IMR-90 (cell line): ENCODE data around the gene CNIH2. TPM values are rescaled to one million over a fixed set of nuclear protein-coding genes. Genes with fewer than 3 reads are reported as not detected.

ENCODE experiments used
- ATAC-seq: fragments of 200-7000 bp; cut with Tn5 transposase; 2 replicates; pipeline ENCODE4 v1.9.1; 2020; ENCODE audit warnings: low read depth, mild to moderate bottlenecking, moderate library complexity
- BruUV-seq: library from RNA; stranded (reverse); fragments of 400-500 nt; replicated peaks from 2 replicates; lab custom pipeline; 2021; lab: Mats Ljungman, UMichigan
- CTCF ChIA-PET: fragments of 300-600 bp; formaldehyde crosslinking; extraction: SDS; loops from one replicate; lab custom pipeline; 2021; ENCODE audit warnings: antibody characterized with exemption; lab: Yijun Ruan, JAX
- POLR2A ChIA-PET: fragments of 300-600 bp; sonication (Branson Sonifier 250); formaldehyde crosslinking; loops from one replicate; lab custom pipeline; 2022; ENCODE audit warnings: antibody characterized with exemption; ENCODE audit not compliant: unreplicated experiment; lab: Charles Lee
- DNase-seq: peaks from one replicate; pipeline ENCODE4 v3.0.0; 2013
- H2AFZ ChIP-seq: replicated peaks from 2 replicates; pipeline ENCODE3; 2013; ENCODE audit warnings: low read length, mild to moderate bottlenecking; ENCODE audit not compliant: poor library complexity
- H2AK5ac ChIP-seq: 2 replicates; pipeline ENCODE4 v1.6.1; 2013; ENCODE audit warnings: low read depth, low read length, inconsistent platforms
- H2AK9ac ChIP-seq: replicated peaks from 2 replicates; pipeline ENCODE3; 2013; ENCODE audit warnings: mild to moderate bottlenecking, low read depth, low read length, moderate library complexity; ENCODE audit not compliant: poor library complexity
- H2BK120ac ChIP-seq: 2 replicates; pipeline ENCODE4 v1.6.1; 2013; ENCODE audit warnings: low read depth, low read length, inconsistent platforms
- H2BK15ac ChIP-seq: 3 replicates; pipeline ENCODE4 v1.6.1; 2013; ENCODE audit warnings: low read depth, low read length, inconsistent platforms
- H2BK20ac ChIP-seq: 2 replicates; pipeline ENCODE4 v1.6.1; 2013; ENCODE audit warnings: low read depth, mild to moderate bottlenecking, inconsistent platforms, low read length, moderate library complexity
- H2BK5ac ChIP-seq: 2 replicates; pipeline ENCODE4 v1.6.1; 2013; ENCODE audit warnings: mild to moderate bottlenecking, low read depth, low read length, inconsistent platforms; ENCODE audit not compliant: poor library complexity, severe bottlenecking
- H3K14ac ChIP-seq: replicated peaks from 2 replicates; pipeline ENCODE4 v1.6.1; 2013; ENCODE audit warnings: low read depth, low read length, inconsistent platforms
- H3K18ac ChIP-seq: 2 replicates; pipeline ENCODE4 v1.6.1; 2013; ENCODE audit warnings: low read depth, low read length, control low read depth
- H3K23ac ChIP-seq: 2 replicates; pipeline ENCODE4 v1.6.1; 2013; ENCODE audit warnings: low read depth, low read length, inconsistent platforms
- H3K27ac ChIP-seq: 2 replicates; pipeline ENCODE4 v1.5.1; 2013; ENCODE audit warnings: mild to moderate bottlenecking, control low read depth, low read length; ENCODE audit not compliant: insufficient read depth
- H3K27me3 ChIP-seq: 2 replicates; pipeline ENCODE4 v1.6.1; 2013; ENCODE audit warnings: low read length; ENCODE audit not compliant: control insufficient read depth, insufficient read depth
- H3K36me3 ChIP-seq: 2 replicates; pipeline ENCODE4 v1.6.1; 2013; ENCODE audit warnings: low read length, mixed read lengths; ENCODE audit not compliant: control insufficient read depth, insufficient read depth
- H3K4ac ChIP-seq: 2 replicates; pipeline ENCODE4 v1.6.1; 2013; ENCODE audit warnings: low read depth, low read length, inconsistent platforms
- H3K4me1 ChIP-seq: 2 replicates; pipeline ENCODE4 v1.6.1; 2013; ENCODE audit warnings: low read length, mixed read lengths; ENCODE audit not compliant: control insufficient read depth, insufficient read depth
- H3K4me2 ChIP-seq: 2 replicates; pipeline ENCODE4 v1.6.1; 2013; ENCODE audit warnings: low read depth, mild to moderate bottlenecking, control low read depth, low read length, moderate library complexity
- H3K4me3 ChIP-seq: 2 replicates; pipeline ENCODE4 v1.5.1; 2013; ENCODE audit warnings: low read depth, mild to moderate bottlenecking, control low read depth, low read length, moderate library complexity; ENCODE audit not compliant: insufficient read depth
- H3K56ac ChIP-seq: 2 replicates; pipeline ENCODE4 v1.6.1; 2013; ENCODE audit warnings: low read length, inconsistent platforms; ENCODE audit not compliant: insufficient read depth; ENCODE audit errors: extremely low read depth
- H3K79me1 ChIP-seq, 2 experiments: 2 replicates each; pipeline ENCODE4 v1.6.1; 2013; ENCODE audit warnings: low read length in 2 of 2, inconsistent platforms in 1 of 2, low read depth in 1 of 2
- H3K9ac ChIP-seq: 2 replicates; pipeline ENCODE4 v1.6.1; 2013; ENCODE audit warnings: low read depth, low read length, control low read depth
- H3K9me1 ChIP-seq: 2 replicates; pipeline ENCODE4 v1.6.1; 2013; ENCODE audit warnings: low read length, inconsistent platforms; ENCODE audit not compliant: insufficient read depth
- H3K9me3 ChIP-seq: 2 replicates; pipeline ENCODE4 v1.6.1; 2013; ENCODE audit warnings: low read length; ENCODE audit not compliant: control insufficient read depth, insufficient read depth
- H4K20me1 ChIP-seq: 2 replicates; pipeline ENCODE4 v1.6.1; 2013; ENCODE audit warnings: low read length, inconsistent platforms; ENCODE audit not compliant: insufficient read depth
- H4K5ac ChIP-seq: 2 replicates; pipeline ENCODE4 v1.6.1; 2013; ENCODE audit warnings: mild to moderate bottlenecking, low read depth, low read length, control low read depth
- H4K8ac ChIP-seq, 2 experiments: 2 replicates each; pipeline ENCODE4 v1.6.1; 2013; ENCODE audit warnings: low read depth in 2 of 2, low read length in 2 of 2, control low read depth in 1 of 2, inconsistent platforms in 1 of 2
- H4K91ac ChIP-seq: 2 replicates; pipeline ENCODE4 v1.6.1; 2013; ENCODE audit warnings: low read depth, low read length, inconsistent platforms; ENCODE audit not compliant: insufficient read depth
- BHLHE40 ChIP-seq: fragments of 150-350 bp; IDR thresholded peaks from 2 replicates; pipeline ENCODE4 v1.6.1; 2016; ENCODE audit warnings: mild to moderate bottlenecking, low read depth, low read length
- CEBPB ChIP-seq: IDR thresholded peaks from 2 replicates; pipeline ENCODE4 v1.6.1; 2012; ENCODE audit warnings: low read depth, low read length, improper control_type of control experiment
- ELK1 ChIP-seq: fragments of 150-350 bp; IDR thresholded peaks from 2 replicates; pipeline ENCODE4 v1.6.1; 2016; ENCODE audit warnings: low read depth, mild to moderate bottlenecking, low read length, moderate library complexity, borderline replicate concordance
- FOS ChIP-seq: fragments of 150-350 bp; IDR thresholded peaks from 2 replicates; pipeline ENCODE4 v1.6.1; 2016; ENCODE audit warnings: low read depth, low read length
- MAFK ChIP-seq: IDR thresholded peaks from 2 replicates; pipeline ENCODE4 v1.6.1; 2012; ENCODE audit warnings: low read depth, low read length, improper control_type of control experiment
- POLR2A ChIP-seq: IDR thresholded peaks from 2 replicates; pipeline ENCODE4 v1.6.1; 2012; ENCODE audit warnings: mild to moderate bottlenecking, low read depth, low read length
- RAD21 ChIP-seq: IDR thresholded peaks from 2 replicates; pipeline ENCODE4 v1.6.1; 2012; ENCODE audit warnings: low read length, improper control_type of control experiment
- RCOR1 ChIP-seq: IDR thresholded peaks from 2 replicates; pipeline ENCODE4 v1.6.1; 2012; ENCODE audit warnings: mild to moderate bottlenecking, low read length, improper control_type of control experiment; ENCODE audit not compliant: insufficient replicate concordance
- RFX5 ChIP-seq: IDR thresholded peaks from 2 replicates; pipeline ENCODE4 v1.8.0; 2012; ENCODE audit warnings: low read depth, mild to moderate bottlenecking, low read length, moderate library complexity
- SMC3 ChIP-seq: fragments of 150-350 bp; IDR thresholded peaks from 2 replicates; pipeline ENCODE4 v1.6.1; 2016; ENCODE audit warnings: low read depth, mild to moderate bottlenecking, antibody characterized with exemption, low read length, moderate library complexity
- WGBS, 2 experiments: methylation state at CpG; one replicate each; pipeline versions ENCODE4 v1.1.5 to v1.1.7; 2013; ENCODE audit warnings: missing lambda C conversion rate in 2 of 2; ENCODE audit not compliant: insufficient read length in 1 of 2; ENCODE audit errors: extremely low coverage in 2 of 2; 5-methylcytosine and 5-hydroxymethylcytosine counted together
- dilution Hi-C: fragments of 300-500 bp; cut with HindIII; formaldehyde crosslinking; loops from one replicate; pipeline ENCODE4 v1.14.3; 2018; ENCODE audit warnings: low sequenced_read_pairs; ENCODE audit not compliant: unreplicated experiment
- in situ Hi-C: fragments of 300-500 bp; cut with MboI; formaldehyde crosslinking; loops from 3 replicates; pipeline ENCODE4 v1.14.3; 2019; ENCODE audit warnings: low sequenced_read_pairs, inconsistent platforms, mixed read lengths
- intact Hi-C: fragments of 100-400 bp; cut with micrococcal nuclease; formaldehyde crosslinking; loops from 2 replicates; pipeline ENCODE4 v1.10.0; 2022
- polyA plus RNA-seq, 3 experiments: library from polyadenylated mRNA; depleted of rRNA; stranded (reverse); fragments of >200 nt; gene quantifications; 2 replicates each; pipeline ENCODE4 v1.2.3, GENCODE V29; 2012; ENCODE audit warnings: low replicate concordance in 1 of 3
- total RNA-seq: library from RNA; depleted of rRNA; stranded (reverse); fragments of >200 nt; gene quantifications from 2 replicates; pipeline ENCODE4 v1.2.3, GENCODE V29; 2012
- TF ChIP-seq, protein P1 (sequence below): fragments of 150-350 bp; IDR thresholded peaks from 2 replicates; pipeline ENCODE4 v1.6.1; 2017; ENCODE audit warnings: mild to moderate bottlenecking, antibody characterized with exemption, low read length, low read depth

Gene CNIH2
- total and polyA plus RNA-seq, 2 of the 4 experiments (the other 2 are of a cell fraction): 0.54 to 3.4 TPM

GRCh38 chr11:66264383-66264782, 13.6 kb upstream of the CNIH2 start:
- Histone ChIP-seq H3K9ac (no peak overlapping the region), H4K5ac (no peak overlapping the region), H3K14ac (no peak overlapping the region), H3K4me2 (no peak overlapping the region), H3K27me3 (no peaks in the 10 kb centered on the region), H3K4ac (no peak overlapping the region), H3K9me3 (no peaks in the 10 kb centered on the region), H3K23ac (no peak overlapping the region), H2BK15ac (no peak overlapping the region), H3K36me3 (peaks cover 47% of the 10 kb centered on the region), H2AK5ac (no peak overlapping the region), H2AFZ (no peak overlapping the region), H3K27ac (no peak overlapping the region), H3K4me3 (no peak overlapping the region), H3K4me1 (peaks cover 4% of the 10 kb centered on the region; the same call in 1 of the 2 replicates), H3K18ac (no peak overlapping the region), H4K8ac (no peak overlapping the region), H3K79me1 (peaks cover 11 to 44% of the 10 kb centered on the region in 2 experiments), H2BK5ac (no peak overlapping the region), H4K20me1 (peaks cover 16% of the 10 kb centered on the region; the same call in 1 of the 2 replicates), H2AK9ac (no peak overlapping the region), H2BK20ac (no peak overlapping the region), H3K56ac (no peak overlapping the region), H4K91ac (no peak overlapping the region), H2BK120ac (no peak overlapping the region), H3K9me1 (no peaks in the 10 kb centered on the region; the same call in 1 of the 2 replicates)
- CTCF ChIA-PET: no interaction called here
- in situ Hi-C loops (no loop called here), intact Hi-C loops (no loop called here), dilution Hi-C loops (no loop called here)
- ATAC-seq (no peak), DNase-seq (no peak)
- no TSS peak for BruUV-seq
- 84% methylated on average over 6 of the region's 8 CpGs; no CpG with 5 or more reads in 1 of the 2 experiments for WGBS, 2 experiments
- POLR2A ChIA-PET: no interaction called here
- TF ChIP-seq CEBPB: no peak
- no peak for TF ChIP-seq MAFK
- TF ChIP-seq FOS: no peak
- TF ChIP-seq ELK1: no peak
- no peak for TF ChIP-seq SMC3
- no peak for TF ChIP-seq RAD21
- no peak for TF ChIP-seq POLR2A
- no peak for TF ChIP-seq RFX5
- TF ChIP-seq BHLHE40: no peak
- TF ChIP-seq, protein P1, sequence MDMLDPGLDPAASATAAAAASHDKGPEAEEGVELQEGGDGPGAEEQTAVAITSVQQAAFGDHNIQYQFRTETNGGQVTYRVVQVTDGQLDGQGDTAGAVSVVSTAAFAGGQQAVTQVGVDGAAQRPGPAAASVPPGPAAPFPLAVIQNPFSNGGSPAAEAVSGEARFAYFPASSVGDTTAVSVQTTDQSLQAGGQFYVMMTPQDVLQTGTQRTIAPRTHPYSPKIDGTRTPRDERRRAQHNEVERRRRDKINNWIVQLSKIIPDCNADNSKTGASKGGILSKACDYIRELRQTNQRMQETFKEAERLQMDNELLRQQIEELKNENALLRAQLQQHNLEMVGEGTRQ: no peak
- TF ChIP-seq RCOR1: no peak
